Prostate gland (tissue), 2 donors: ENCODE data around the gene SCN3A. TPM values are rescaled to one million over a fixed set of nuclear protein-coding genes. Genes with fewer than 3 reads are reported as not detected.

ENCODE experiments used
- DNase-seq: peaks from one replicate; pipeline ENCODE4 v3.0.0-alpha.2; 2019; ENCODE audit warnings: low spot score
- H3K27ac ChIP-seq, 2 donors: fragments of 200-600 bp; sonication (generic); 2 replicates each; pipeline ENCODE4 v1.5.1; 2017 to 2019
- H3K27me3 ChIP-seq: fragments of 200-600 bp; sonication (generic); replicated peaks from 2 replicates; pipeline ENCODE4 v1.5.1; 2019; ENCODE audit not compliant: insufficient read depth
- H3K36me3 ChIP-seq, 2 donors: fragments of 200-600 bp; sonication (generic); 1 replicate in 1 of 2; 2 replicates in 1 of 2; pipeline versions ENCODE4 v1.5.1 to v1.8.1; 2017 to 2019
- H3K4me1 ChIP-seq: fragments of 200-600 bp; sonication (generic); replicated peaks from 2 replicates; pipeline ENCODE4 v1.5.1; 2019
- H3K4me3 ChIP-seq, 2 donors: fragments of 200-600 bp; sonication (generic); 2 replicates each; pipeline ENCODE4 v1.5.1; 2017 to 2019
- H3K9me3 ChIP-seq: fragments of 200-600 bp; sonication (generic); 2 replicates; pipeline ENCODE4 v1.5.1; 2017
- CTCF ChIP-seq, 4 experiments: fragments of 200-600 bp in 2 of 4; fragments of 450-650 bp in 2 of 4; sonication (generic) in 2 of 4; IDR thresholded peaks; 1 replicate in 3 of 4; 2 replicates in 1 of 4; pipeline ENCODE4 v1.5.1; 2016 to 2019; ENCODE audit warnings: antibody characterized with exemption in 4 of 4, mild to moderate bottlenecking in 2 of 4, moderate library complexity in 2 of 4
- POLR2A ChIP-seq: fragments of 450-650 bp; IDR thresholded peaks from one replicate; pipeline ENCODE4 v1.6.1; 2016; ENCODE audit warnings: antibody characterized with exemption, mild to moderate bottlenecking
- POLR2AphosphoS5 ChIP-seq: sonication (generic); formaldehyde crosslinking; IDR thresholded peaks from one replicate; pipeline ENCODE4 v1.6.1; 2017; ENCODE audit warnings: antibody characterized with exemption
- WGBS: methylation state at CpG from one replicate; pipeline ENCODE4 v1.1.5; 2018; 5-methylcytosine and 5-hydroxymethylcytosine counted together
- intact Hi-C: fragments of 100-400 bp; cut with DNase I; formaldehyde crosslinking; loops from one replicate; pipeline ENCODE4 v1.14.2; 2022
- total RNA-seq, 2 donors: library from RNA; depleted of rRNA; stranded (reverse); fragments of >200 nt; gene quantifications; one replicate each; pipeline ENCODE4 v1.1.0, GENCODE V29; 2016

SCN3A gene
- total RNA-seq, 2 donors from 2014 or later, result 0.09 to 1.6 TPM

- WGBS, result 52% methylated on average over 1 of the region's 1 CpG
- Histone ChIP-seq H3K36me3 (no peaks in the 10 kb centered on the region), H3K4me3 (no peak overlapping the region), H3K27me3 (no peaks in the 10 kb centered on the region), H3K4me1 (no peaks in the 10 kb centered on the region), H3K9me3 (no peaks in the 10 kb centered on the region), H3K27ac (no peak overlapping the region)
- no peak for DNase-seq
- TF ChIP-seq CTCF (IDR thresholded peaks at IDR 0.05) (no peak), POLR2AphosphoS5 (no peak), POLR2A (no peak)
- intact Hi-C loops, result no loop called here
These were observed 134.7 kb downstream of the SCN3A start for GRCh38 chr2:165069151-165069550.

- DNase-seq, result no peak
- Histone ChIP-seq H3K4me1 (no peaks in the 10 kb centered on the region), H3K4me3 (no peak overlapping the region), H3K36me3 (no peaks in the 10 kb centered on the region), H3K27me3 (no peaks in the 10 kb centered on the region), H3K27ac (no peak overlapping the region), H3K9me3 (no peaks in the 10 kb centered on the region)
- intact Hi-C loops, result no loop called here
- TF ChIP-seq POLR2A (no peak), CTCF (IDR thresholded peaks at IDR 0.05) (no peak)
These were observed 135.4 kb downstream of the SCN3A start for GRCh38 chr2:165068487-165068757.

GRCh38 chr2:165067643-165068486 lies 136.0 kb downstream of the SCN3A start:
- no peak overlapping the region for H3K27ac ChIP-seq
- no peak for TF ChIP-seq CTCF (IDR thresholded peaks at IDR 0.05)
- no peak for TF ChIP-seq POLR2A
- TF ChIP-seq POLR2AphosphoS5, result no peak
- no peaks in the 10 kb centered on the region for H3K27me3 ChIP-seq
- H3K4me3 ChIP-seq, result no peak overlapping the region
- no peaks in the 10 kb centered on the region for H3K9me3 ChIP-seq
- H3K4me1 ChIP-seq, result no peaks in the 10 kb centered on the region
- DNase-seq, result no peak
- intact Hi-C loops, result no loop called here
- no peaks in the 10 kb centered on the region for H3K36me3 ChIP-seq
- WGBS, result 4% methylated on average over 12 of the region's 12 CpGs

GRCh38 chr2:165064743-165065142 lies 139.1 kb downstream of the SCN3A start:
- no peak for DNase-seq
- Histone ChIP-seq H3K27me3 (no peaks in the 10 kb centered on the region), H3K4me1 (no peaks in the 10 kb centered on the region), H3K36me3 (no peaks in the 10 kb centered on the region), H3K27ac (no peak overlapping the region), H3K9me3 (no peaks in the 10 kb centered on the region), H3K4me3 (no peak overlapping the region)
- TF ChIP-seq POLR2AphosphoS5, result no peak
- no peak for TF ChIP-seq POLR2A
- no peak for TF ChIP-seq CTCF (IDR thresholded peaks at IDR 0.05)
- WGBS, result 90% methylated on average over 3 of the region's 3 CpGs
- intact Hi-C loops, result no loop called here

GRCh38 chr2:165060411-165060810 lies 143.4 kb downstream of the SCN3A start:
- intact Hi-C loops, result no loop called here
- Histone ChIP-seq H3K9me3 (no peaks in the 10 kb centered on the region), H3K27me3 (no peaks in the 10 kb centered on the region), H3K36me3 (no peaks in the 10 kb centered on the region), H3K27ac (no peak overlapping the region), H3K4me1 (no peaks in the 10 kb centered on the region), H3K4me3 (no peak overlapping the region)
- TF ChIP-seq CTCF (IDR thresholded peaks at IDR 0.05) (no peak), POLR2A (no peak), POLR2AphosphoS5 (no peak)
- 66% methylated on average over 2 of the region's 2 CpGs for WGBS
- no peak for DNase-seq
